DND-41 (cell line): ENCODE data around the gene MVB12B.

Experiments
- EZH2 ChIP-seq: IDR thresholded peaks from 3 replicates; pipeline ENCODE4 v1.6.1; 2012; ENCODE audit warnings: borderline replicate concordance, low read depth, mild to moderate bottlenecking, moderate library complexity, low read length, inconsistent platforms; ENCODE audit not compliant: severe bottlenecking
- TF ChIP-seq, protein P1 (sequence below): IDR thresholded peaks from 2 replicates; pipeline ENCODE4 v1.5.1; 2012; ENCODE audit warnings: borderline replicate concordance, low read length, moderate library complexity, mild to moderate bottlenecking; ENCODE audit not compliant: poor library complexity, severe bottlenecking; ENCODE audit errors: extremely low read depth

DNA sequence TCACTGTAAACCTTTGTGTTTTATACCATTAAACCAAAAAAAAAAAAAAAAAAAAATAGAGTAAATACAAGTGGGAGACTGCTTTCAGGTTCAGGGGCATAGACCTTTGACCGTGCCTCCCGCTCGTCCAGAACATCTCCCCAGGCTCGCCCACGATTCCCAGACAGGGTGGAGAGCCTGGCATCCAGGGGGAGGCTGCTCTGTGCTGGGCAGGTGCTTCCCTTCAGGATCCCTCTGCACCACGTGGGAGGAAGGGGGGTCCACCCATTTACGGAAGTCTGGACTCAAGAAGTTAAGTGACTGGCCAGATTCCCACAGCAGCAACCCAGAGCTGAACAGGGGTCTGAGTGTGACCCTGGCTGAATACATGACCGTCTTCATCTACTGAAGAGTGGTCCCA is 161.7 kb downstream of the MVB12B start:
- TF ChIP-seq, protein P1, sequence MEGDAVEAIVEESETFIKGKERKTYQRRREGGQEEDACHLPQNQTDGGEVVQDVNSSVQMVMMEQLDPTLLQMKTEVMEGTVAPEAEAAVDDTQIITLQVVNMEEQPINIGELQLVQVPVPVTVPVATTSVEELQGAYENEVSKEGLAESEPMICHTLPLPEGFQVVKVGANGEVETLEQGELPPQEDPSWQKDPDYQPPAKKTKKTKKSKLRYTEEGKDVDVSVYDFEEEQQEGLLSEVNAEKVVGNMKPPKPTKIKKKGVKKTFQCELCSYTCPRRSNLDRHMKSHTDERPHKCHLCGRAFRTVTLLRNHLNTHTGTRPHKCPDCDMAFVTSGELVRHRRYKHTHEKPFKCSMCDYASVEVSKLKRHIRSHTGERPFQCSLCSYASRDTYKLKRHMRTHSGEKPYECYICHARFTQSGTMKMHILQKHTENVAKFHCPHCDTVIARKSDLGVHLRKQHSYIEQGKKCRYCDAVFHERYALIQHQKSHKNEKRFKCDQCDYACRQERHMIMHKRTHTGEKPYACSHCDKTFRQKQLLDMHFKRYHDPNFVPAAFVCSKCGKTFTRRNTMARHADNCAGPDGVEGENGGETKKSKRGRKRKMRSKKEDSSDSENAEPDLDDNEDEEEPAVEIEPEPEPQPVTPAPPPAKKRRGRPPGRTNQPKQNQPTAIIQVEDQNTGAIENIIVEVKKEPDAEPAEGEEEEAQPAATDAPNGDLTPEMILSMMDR: no peak
- no peak for TF ChIP-seq EZH2
